ENCODE data around the gene CIBAR2.

Gene CIBAR2

DNA sequence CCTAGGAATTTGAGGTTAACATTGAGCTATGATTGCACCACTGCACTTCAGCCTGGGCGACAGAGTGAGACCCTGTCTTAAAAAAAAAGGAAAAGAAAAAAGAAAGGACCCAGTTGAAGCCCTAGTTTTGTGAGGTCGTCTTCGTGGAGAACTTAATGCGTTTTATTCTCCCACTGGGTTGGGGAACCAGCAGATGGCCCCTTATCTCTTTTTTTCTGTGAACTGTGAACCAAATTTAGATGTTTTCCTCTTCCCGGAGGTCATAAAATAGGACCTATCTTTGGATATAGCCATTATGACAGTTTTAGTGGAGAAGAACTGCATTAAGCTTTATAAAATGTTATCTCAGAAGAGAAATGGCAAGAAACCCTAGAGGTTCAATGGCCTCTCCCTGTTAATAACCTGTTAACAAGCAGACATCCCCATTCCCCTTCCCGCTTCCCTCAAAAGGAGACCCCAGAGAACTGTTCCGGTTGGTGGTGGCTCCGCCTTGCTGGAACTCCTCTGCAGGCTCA, 61.1 kb downstream of the CIBAR2 start:
- Histone ChIP-seq H2AFZ (no peak overlapping the region), H3K79me2 (no peaks in the 10 kb centered on the region), H3K4me2 (ENCODE audit: low read length) (no peak overlapping the region), H3K27ac (no peak overlapping the region), H3K27me3 (ENCODE audit: control insufficient read depth, insufficient read depth, low read length) (no peaks in the 10 kb centered on the region), H3K9ac (no peak overlapping the region), H3K36me3 (ENCODE audit: control insufficient read depth, insufficient read depth, low read length) (no peaks in the 10 kb centered on the region), H3K9me3 (ENCODE audit: control insufficient read depth, low read length) (no peaks in the 10 kb centered on the region), H3K4me1 (peaks cover 10% of the 10 kb centered on the region), H3K4me3 (ENCODE audit: low read depth, low read length) (no peak overlapping the region)
- no peak for TF ChIP-seq CTCF (IDR thresholded peaks at IDR 0.05)

GRCh38 chr16:85049706-85050305, 62.5 kb downstream of the CIBAR2 start:
- Histone ChIP-seq H3K4me2 (ENCODE audit: low read length) (no peak overlapping the region), H3K4me1 (peaks cover 1% of the 10 kb centered on the region), H3K4me3 (ENCODE audit: low read depth, low read length) (no peak overlapping the region), H3K27me3 (ENCODE audit: control insufficient read depth, insufficient read depth, low read length) (no peaks in the 10 kb centered on the region), H3K9me3 (ENCODE audit: control insufficient read depth, low read length) (no peaks in the 10 kb centered on the region), H3K27ac (no peak overlapping the region), H2AFZ (no peak overlapping the region), H3K36me3 (ENCODE audit: control insufficient read depth, insufficient read depth, low read length) (no peaks in the 10 kb centered on the region), H3K9ac (no peak overlapping the region), H3K79me2 (no peaks in the 10 kb centered on the region)
- no peak for TF ChIP-seq CTCF (IDR thresholded peaks at IDR 0.05)

GRCh38 chr16:85048921-85049562, 63.2 kb downstream of the CIBAR2 start:
- H3K79me2 ChIP-seq, result no peaks in the 10 kb centered on the region
- H3K4me1 ChIP-seq, result no peaks in the 10 kb centered on the region
- no peak for TF ChIP-seq CTCF (IDR thresholded peaks at IDR 0.05)
- no peaks in the 10 kb centered on the region for H3K9me3 ChIP-seq (ENCODE audit: control insufficient read depth, low read length)
- no peak overlapping the region for H3K9ac ChIP-seq
- no peak overlapping the region for H3K27ac ChIP-seq
- H3K4me3 ChIP-seq (ENCODE audit: low read depth, low read length), result no peak overlapping the region
- no peak overlapping the region for H2AFZ ChIP-seq
- no peak overlapping the region for H3K4me2 ChIP-seq (ENCODE audit: low read length)
- no peaks in the 10 kb centered on the region for H3K27me3 ChIP-seq (ENCODE audit: control insufficient read depth, insufficient read depth, low read length)
- no peaks in the 10 kb centered on the region for H3K36me3 ChIP-seq (ENCODE audit: control insufficient read depth, insufficient read depth, low read length)
